MM.1S (cell line): ENCODE data around the gene ANKMY1.

ENCODE experiments used
- EZH2 ChIP-seq: fragments of 300-600 bp; sonication (generic); optimal IDR thresholded peaks from 2 replicates; pipeline ENCODE3; 2017; ENCODE audit warnings: low read depth, mild to moderate bottlenecking, antibody characterized with exemption, low read length, mixed read lengths
- EZH2phosphoT487 ChIP-seq: fragments of 300-600 bp; sonication (generic); IDR thresholded peaks from 2 replicates; pipeline ENCODE4 v1.6.1; 2018; ENCODE audit warnings: antibody characterized with exemption, low read length
- TF ChIP-seq, protein P1 (sequence below): fragments of 300-600 bp; sonication (generic); IDR thresholded peaks from 2 replicates; pipeline ENCODE4 v1.5.1; 2016; ENCODE audit warnings: antibody characterized with exemption, low read length, mixed read lengths

DNA sequence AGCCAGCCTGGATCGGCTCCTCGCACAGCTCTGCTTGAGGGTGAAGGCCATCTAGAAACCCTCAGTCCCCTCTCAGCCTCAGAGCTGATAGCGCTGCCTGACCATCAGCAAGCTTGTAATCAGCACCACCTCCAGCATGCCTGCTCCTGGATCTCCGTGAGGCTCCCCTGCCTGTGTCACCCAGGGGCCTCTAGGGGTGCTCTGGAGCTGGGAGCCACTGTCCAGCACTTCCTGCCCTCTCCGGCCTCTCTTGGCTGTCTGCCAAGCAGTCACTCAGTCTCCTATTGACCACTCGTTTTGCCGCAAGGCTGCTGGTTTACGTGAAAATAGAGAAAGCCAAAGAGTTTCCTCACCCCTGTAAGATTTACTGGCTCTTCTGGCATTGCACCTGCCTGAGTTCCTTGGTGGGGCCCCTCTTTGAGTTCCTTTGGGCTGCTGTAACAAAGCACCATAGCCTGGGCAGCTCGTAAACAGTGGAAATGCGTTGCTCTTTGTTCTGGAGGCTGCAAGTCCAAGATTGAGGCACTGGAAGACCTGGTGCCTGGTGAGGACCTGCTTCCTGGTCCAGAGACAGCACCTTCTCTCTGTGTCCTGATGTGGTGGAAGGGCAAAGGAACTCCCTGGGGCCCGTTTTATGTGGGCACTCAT lies 46.6 kb upstream of the ANKMY1 start:
- TF ChIP-seq, protein P1, sequence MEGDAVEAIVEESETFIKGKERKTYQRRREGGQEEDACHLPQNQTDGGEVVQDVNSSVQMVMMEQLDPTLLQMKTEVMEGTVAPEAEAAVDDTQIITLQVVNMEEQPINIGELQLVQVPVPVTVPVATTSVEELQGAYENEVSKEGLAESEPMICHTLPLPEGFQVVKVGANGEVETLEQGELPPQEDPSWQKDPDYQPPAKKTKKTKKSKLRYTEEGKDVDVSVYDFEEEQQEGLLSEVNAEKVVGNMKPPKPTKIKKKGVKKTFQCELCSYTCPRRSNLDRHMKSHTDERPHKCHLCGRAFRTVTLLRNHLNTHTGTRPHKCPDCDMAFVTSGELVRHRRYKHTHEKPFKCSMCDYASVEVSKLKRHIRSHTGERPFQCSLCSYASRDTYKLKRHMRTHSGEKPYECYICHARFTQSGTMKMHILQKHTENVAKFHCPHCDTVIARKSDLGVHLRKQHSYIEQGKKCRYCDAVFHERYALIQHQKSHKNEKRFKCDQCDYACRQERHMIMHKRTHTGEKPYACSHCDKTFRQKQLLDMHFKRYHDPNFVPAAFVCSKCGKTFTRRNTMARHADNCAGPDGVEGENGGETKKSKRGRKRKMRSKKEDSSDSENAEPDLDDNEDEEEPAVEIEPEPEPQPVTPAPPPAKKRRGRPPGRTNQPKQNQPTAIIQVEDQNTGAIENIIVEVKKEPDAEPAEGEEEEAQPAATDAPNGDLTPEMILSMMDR = peak; percentile 32
- TF ChIP-seq EZH2 = no peak
- TF ChIP-seq EZH2phosphoT487 = no peak
